Melanocyte of skin (primary cell): ENCODE results near the gene HSF2. TPM values are rescaled to one million over a fixed set of nuclear protein-coding genes. Genes with fewer than 3 reads are reported as not detected.

Experiments used
- small RNA-seq, 2 donors: library from RNA; depleted of rRNA; stranded (forward); fragments of <200 nt; gene quantifications; one replicate each; pipeline ENCODE3, GENCODE V24; 2012
- total RNA-seq, 2 donors: library from RNA; depleted of rRNA; stranded (reverse); fragments of >200 nt; gene quantifications; 2 replicates each; pipeline ENCODE4 v1.2.3, GENCODE V29; 2012

Gene HSF2
- 10 to 100 TPM; 13.1 to 29.0 TPM for total RNA-seq

GRCh38 chr6:122399348-122400120, at the start of gene HSF2:
TSS of gene HSF2 (plus strand) at chr6:122399652. CDS start at chr6:122399738, 86 bp downstream.

DNA sequence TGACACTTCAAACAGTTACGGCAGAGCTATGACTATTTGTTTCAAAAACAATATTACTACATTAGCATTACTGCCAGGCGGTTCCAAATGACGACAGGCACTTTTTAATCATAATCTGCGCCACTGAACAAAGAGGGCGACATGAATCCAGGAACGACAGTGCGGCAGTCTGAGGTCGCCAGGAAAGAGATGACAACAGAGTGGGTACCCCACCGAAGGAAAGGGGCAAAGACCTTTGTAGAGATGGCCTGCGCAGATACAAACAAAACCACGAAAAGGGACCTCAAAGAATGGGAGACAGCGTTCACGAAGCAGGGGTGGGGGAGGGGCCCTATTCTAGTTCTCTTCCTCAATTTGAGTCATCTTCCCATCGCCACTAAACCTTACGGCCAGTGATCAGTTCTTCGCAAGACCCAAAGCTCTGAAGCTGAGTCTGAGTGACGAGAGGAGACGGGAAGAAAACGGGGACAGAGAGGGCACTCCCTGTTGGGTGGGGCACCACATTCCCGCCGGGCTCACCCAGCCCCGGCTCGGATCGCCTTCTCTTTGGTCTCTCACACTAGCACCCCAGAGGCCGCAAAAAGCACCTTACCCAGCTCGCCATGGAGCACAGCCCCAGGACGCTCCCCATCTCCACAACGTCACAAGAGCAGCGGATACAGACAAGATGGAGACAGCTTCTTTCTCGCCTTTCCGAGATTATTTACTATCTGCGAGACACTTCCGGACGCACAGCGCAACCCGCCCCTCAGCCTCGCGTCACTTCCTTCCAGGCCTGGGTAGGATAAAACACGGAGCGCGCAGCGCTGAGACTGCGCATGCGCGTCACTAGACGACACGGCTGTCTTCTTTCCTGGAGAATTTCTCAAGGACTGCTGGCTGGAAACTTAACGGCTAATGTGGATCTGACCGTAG, 71.9 kb downstream of the HSF2 start, which contains the start of gene SERINC1:
Gene SERINC1, minus strand, starts transcription at position 701 of the 915 bp plus-strand sequence. Its CDS starts 70 bp downstream, at position 631.

Small RNA genes lying within 50 kb of the gene (small RNA-seq; reads per million reads assigned to genes)
- gene Z99129.1: 0 reads per million in 2 donors

Other genes starting within 250 kb of the HSF2 start
- 100 to 1,000 TPM; 146 to 159 TPM for gene SERINC1, start 72.2 kb downstream of the HSF2 start, total RNA-seq
- 10 to 100 TPM; 17.0 to 23.1 TPM for gene PKIB, start 210.8 kb downstream of the HSF2 start, total RNA-seq